ENCODE data around the gene PEF1.

- TF ChIP-seq, protein P1, sequence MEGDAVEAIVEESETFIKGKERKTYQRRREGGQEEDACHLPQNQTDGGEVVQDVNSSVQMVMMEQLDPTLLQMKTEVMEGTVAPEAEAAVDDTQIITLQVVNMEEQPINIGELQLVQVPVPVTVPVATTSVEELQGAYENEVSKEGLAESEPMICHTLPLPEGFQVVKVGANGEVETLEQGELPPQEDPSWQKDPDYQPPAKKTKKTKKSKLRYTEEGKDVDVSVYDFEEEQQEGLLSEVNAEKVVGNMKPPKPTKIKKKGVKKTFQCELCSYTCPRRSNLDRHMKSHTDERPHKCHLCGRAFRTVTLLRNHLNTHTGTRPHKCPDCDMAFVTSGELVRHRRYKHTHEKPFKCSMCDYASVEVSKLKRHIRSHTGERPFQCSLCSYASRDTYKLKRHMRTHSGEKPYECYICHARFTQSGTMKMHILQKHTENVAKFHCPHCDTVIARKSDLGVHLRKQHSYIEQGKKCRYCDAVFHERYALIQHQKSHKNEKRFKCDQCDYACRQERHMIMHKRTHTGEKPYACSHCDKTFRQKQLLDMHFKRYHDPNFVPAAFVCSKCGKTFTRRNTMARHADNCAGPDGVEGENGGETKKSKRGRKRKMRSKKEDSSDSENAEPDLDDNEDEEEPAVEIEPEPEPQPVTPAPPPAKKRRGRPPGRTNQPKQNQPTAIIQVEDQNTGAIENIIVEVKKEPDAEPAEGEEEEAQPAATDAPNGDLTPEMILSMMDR (IDR thresholded peaks at IDR 0.05) = no peak
- TF ChIP-seq EZH2 (IDR thresholded peaks at IDR 0.05; ENCODE audit: borderline replicate concordance, insufficient read depth, low read depth, low read length, poor library complexity, severe bottlenecking) = no peak
These were observed 20.4 kb downstream of the PEF1 start for GRCh38 chr1:31624309-31624708.
